Mammary epithelial cell (primary cell): ENCODE results near the gene SETD2.

ENCODE experiments used
- CTCF ChIP-seq, 2 donors: IDR thresholded peaks in 1 of 2; conservative IDR thresholded peaks in 1 of 2; 2 replicates each; pipeline ENCODE4 v1.5.1; 2011 to 2012; ENCODE audit warnings: inconsistent platforms in 2 of 2, low read length in 2 of 2, mild to moderate bottlenecking in 2 of 2, control low read depth in 1 of 2, low read depth in 1 of 2; ENCODE audit not compliant: insufficient read depth in 1 of 2; ENCODE audit errors: extremely low read depth in 1 of 2
- EZH2 ChIP-seq: IDR thresholded peaks from 2 replicates; pipeline ENCODE4 v1.6.1; 2012; ENCODE audit warnings: low read length, inconsistent platforms, borderline replicate concordance

- no peak for TF ChIP-seq CTCF (conservative IDR thresholded peaks at IDR 0.05 in 1 of 2, IDR thresholded peaks at IDR 0.05 in 1 of 2; ENCODE audit: extremely low read depth in 1 of 2, insufficient read depth in 1 of 2, low read depth in 1 of 2, low read length in 2 of 2)
- no peak for TF ChIP-seq EZH2
Observed at GRCh38 chr3:47017504-47018268, 146.2 kb downstream of the SETD2 start.
